Activated CD8-positive, alpha-beta memory T cell treated with anti-CD3 and anti-CD28 coated beads for 4 hours (primary cell): ENCODE data around the gene AAMDC.
"Not testable (repeated sequence)": the region's sequence is repeated elsewhere in the genome, so short reads cannot be mapped to it uniquely, and the experiment has no call there.

Source experiments
- DNase-seq, 2 donors: peaks; one replicate each; pipeline ENCODE4 v3.0.0-alpha.2; 2020; ENCODE audit warnings: low read depth in 2 of 2

Gene AAMDC

GRCh38 chr11:77821349-77821851 is 456 bp downstream of the AAMDC start:
- no peak for DNase-seq

GRCh38 chr11:77822126-77822525 is 1.2 kb downstream of the AAMDC start:
- not testable (repeated sequence) for DNase-seq

GRCh38 chr11:77823775-77824174 is 2.8 kb downstream of the AAMDC start:
- DNase-seq = no peak

- no peak for DNase-seq
These were observed 8.0 kb downstream of the AAMDC start for GRCh38 chr11:77828926-77829325.

GRCh38 chr11:77833302-77833701 is 12.4 kb downstream of the AAMDC start:
- DNase-seq = no peak

- no peak for DNase-seq
These were observed 21.6 kb downstream of the AAMDC start for GRCh38 chr11:77842441-77843121.

- DNase-seq = not testable (repeated sequence)
These were observed 22.8 kb downstream of the AAMDC start for GRCh38 chr11:77843700-77844099.

- DNase-seq = no peak
These were observed 30.6 kb downstream of the AAMDC start for GRCh38 chr11:77851503-77851902.

- DNase-seq = no peak
These were observed 33.9 kb downstream of the AAMDC start for GRCh38 chr11:77854838-77855237.

GRCh38 chr11:77857906-77858457 is 37.0 kb downstream of the AAMDC start:
- DNase-seq = not testable (repeated sequence)

GRCh38 chr11:77861444-77861843 is 40.5 kb downstream of the AAMDC start:
- not testable (repeated sequence) for DNase-seq

- no peak for DNase-seq
These were observed 44.9 kb downstream of the AAMDC start for GRCh38 chr11:77865805-77866204.

GRCh38 chr11:77866336-77866735 is 45.4 kb downstream of the AAMDC start:
- no peak for DNase-seq

- DNase-seq = no peak
These were observed 47.8 kb downstream of the AAMDC start for GRCh38 chr11:77868744-77869143.

GRCh38 chr11:77871855-77872254 is 50.9 kb downstream of the AAMDC start:
- DNase-seq = no peak

GRCh38 chr11:77873345-77873744 is 52.4 kb downstream of the AAMDC start:
- DNase-seq = no peak

- DNase-seq = no peak
These were observed 53.3 kb downstream of the AAMDC start for GRCh38 chr11:77874206-77874605.

GRCh38 chr11:77876045-77876444 is 55.1 kb downstream of the AAMDC start:
- DNase-seq = no peak

- not testable (repeated sequence) for DNase-seq
These were observed 57.3 kb downstream of the AAMDC start for GRCh38 chr11:77878247-77878646.

GRCh38 chr11:77879218-77879617 is 58.3 kb downstream of the AAMDC start:
- DNase-seq = no peak

- no peak for DNase-seq
These were observed 61.5 kb downstream of the AAMDC start for GRCh38 chr11:77882396-77882795.

GRCh38 chr11:77883775-77884174 is 62.8 kb downstream of the AAMDC start:
- no peak for DNase-seq

GRCh38 chr11:77884186-77884828 is 63.4 kb downstream of the AAMDC start:
- no peak for DNase-seq
